ENCODE data around the gene N4BP3. TPM values are rescaled to one million over a fixed set of nuclear protein-coding genes. Genes with fewer than 3 reads are reported as not detected.

Gene N4BP3
- total RNA-seq, 2 experiments from 2014 or later: 1.4 to 1.6 TPM

GRCh38 chr5:178143246-178143645, 29.9 kb downstream of the N4BP3 start:
- intact Hi-C loops (cut with micrococcal nuclease): no loop called here
- Mint-ChIP-seq H3K4me3 (no peak overlapping the region), H3K27ac (no peak overlapping the region), H3K9me3 (no peaks in the 10 kb centered on the region), H3K36me3 (ENCODE audit: low read depth) (peaks cover 38% of the 10 kb centered on the region), H3K4me1 (ENCODE audit: low read depth) (peaks cover 18% of the 10 kb centered on the region), H3K27me3 (ENCODE audit: low read depth) (no peaks in the 10 kb centered on the region)
- no peak for DNase-seq
- CTCF ChIA-PET: interaction anchor here (0.6 to 9.1 kb wide), 4 partner anchors 9 to 68 kb away, joined by 3 to 76 read pairs (median 4); no protein-coding TSS in a partner anchor

- CTCF ChIA-PET: interaction anchor here (0.5 to 9.1 kb wide), 7 partner anchors 8 to 1000 kb away, joined by 3 to 76 read pairs (median 3); no protein-coding TSS in a partner anchor
- H3K36me3 Mint-ChIP-seq (ENCODE audit: low read depth): peaks cover 38% of the 10 kb centered on the region
- H3K27me3 Mint-ChIP-seq (ENCODE audit: low read depth): no peaks in the 10 kb centered on the region
- H3K27ac Mint-ChIP-seq: no peak overlapping the region
- H3K4me1 Mint-ChIP-seq (ENCODE audit: low read depth): peaks cover 20% of the 10 kb centered on the region
- no peaks in the 10 kb centered on the region for H3K9me3 Mint-ChIP-seq
- H3K4me3 Mint-ChIP-seq: no peak overlapping the region
- intact Hi-C loops (cut with micrococcal nuclease): no loop called here
- no peak for DNase-seq
Observed at GRCh38 chr5:178143901-178144300, 30.6 kb downstream of the N4BP3 start.

GRCh38 chr5:178145965-178146820, 32.9 kb downstream of the N4BP3 start:
- Mint-ChIP-seq H3K27me3 (ENCODE audit: low read depth) (no peaks in the 10 kb centered on the region), H3K9me3 (no peaks in the 10 kb centered on the region), H3K36me3 (ENCODE audit: low read depth) (peaks cover 48% of the 10 kb centered on the region), H3K4me3 (no peak overlapping the region), H3K4me1 (ENCODE audit: low read depth) (peaks cover 40% of the 10 kb centered on the region), H3K27ac (peak overlapping the region; percentile 70)
- intact Hi-C loops (cut with micrococcal nuclease): loop anchor here (1.0 kb wide), 2 partner anchors 25 to 70 kb away; no protein-coding TSS in a partner anchor
- peak; percentile 83 for DNase-seq
- CTCF ChIA-PET: interaction anchor here (0.8 to 9.1 kb wide), 7 partner anchors 11 to 71 kb away, joined by 3 to 76 read pairs (median 4); no protein-coding TSS in a partner anchor

- H3K4me1 Mint-ChIP-seq (ENCODE audit: low read depth): peaks cover 49% of the 10 kb centered on the region
Observed at GRCh38 chr5:178147406-178147805, 34.1 kb downstream of the N4BP3 start.

GRCh38 chr5:178149199-178149932, 36.0 kb downstream of the N4BP3 start:
- Mint-ChIP-seq H3K9me3 (no peaks in the 10 kb centered on the region), H3K27ac (peak overlapping the region; percentile 69), H3K4me3 (no peak overlapping the region), H3K36me3 (ENCODE audit: low read depth) (peaks cover 40% of the 10 kb centered on the region), H3K27me3 (ENCODE audit: low read depth) (no peaks in the 10 kb centered on the region), H3K4me1 (ENCODE audit: low read depth) (peaks cover 61% of the 10 kb centered on the region)
- CTCF ChIA-PET: interaction anchor here (0.8 to 9.1 kb wide), 6 partner anchors 29 to 74 kb away, joined by 3 to 76 read pairs (median 4); no protein-coding TSS in a partner anchor
- DNase-seq: no peak
- intact Hi-C loops (cut with micrococcal nuclease): no loop called here

More at GRCh38 chr5:178147406-178147805, 34.1 kb downstream of the N4BP3 start:
- no peaks in the 10 kb centered on the region for H3K9me3 Mint-ChIP-seq
- peak overlapping the region; percentile 50 for H3K27ac Mint-ChIP-seq
- no peak for DNase-seq
- intact Hi-C loops (cut with micrococcal nuclease): no loop called here
- H3K4me3 Mint-ChIP-seq: no peak overlapping the region
- no peaks in the 10 kb centered on the region for H3K27me3 Mint-ChIP-seq (ENCODE audit: low read depth)
- H3K36me3 Mint-ChIP-seq (ENCODE audit: low read depth): peaks cover 48% of the 10 kb centered on the region
- CTCF ChIA-PET: interaction anchor here (1.5 to 9.1 kb wide), 2 partner anchors 27 to 72 kb away, joined by 4 to 76 read pairs; no protein-coding TSS in a partner anchor

GRCh38 chr5:178150977-178151734, 37.8 kb downstream of the N4BP3 start:
- Mint-ChIP-seq H3K27ac (peak overlapping the region; percentile 69), H3K27me3 (ENCODE audit: low read depth) (no peaks in the 10 kb centered on the region), H3K4me3 (peak overlapping the region; percentile 15), H3K9me3 (no peaks in the 10 kb centered on the region), H3K4me1 (ENCODE audit: low read depth) (peaks cover 55% of the 10 kb centered on the region), H3K36me3 (ENCODE audit: low read depth) (peaks cover 34% of the 10 kb centered on the region)
- CTCF ChIA-PET: interaction anchor here (1.0 to 9.1 kb wide), 2 partner anchors 16 to 76 kb away, joined by 3 to 76 read pairs; no protein-coding TSS in a partner anchor
- no peak for DNase-seq
- intact Hi-C loops (cut with micrococcal nuclease): loop anchor here (5.0 to 10.0 kb wide), 2 partner anchors 39 to 556 kb away; partner anchors contain the start of genes N4BP3 and TMED9

GRCh38 chr5:178152491-178153444, 39.4 kb downstream of the N4BP3 start:
- Mint-ChIP-seq H3K9me3 (no peaks in the 10 kb centered on the region), H3K27ac (peak overlapping the region; percentile 81), H3K27me3 (ENCODE audit: low read depth) (no peaks in the 10 kb centered on the region), H3K36me3 (ENCODE audit: low read depth) (peaks cover 30% of the 10 kb centered on the region), H3K4me1 (ENCODE audit: low read depth) (peaks cover 48% of the 10 kb centered on the region), H3K4me3 (peak overlapping the region; percentile 96)
- CTCF ChIA-PET: interaction anchor here (0.9 to 2.8 kb wide), 4 partner anchors 9 to 78 kb away, joined by 3 to 13 read pairs (median 4); no protein-coding TSS in a partner anchor
- intact Hi-C loops (cut with micrococcal nuclease): loop anchor here (5.0 to 10.0 kb wide), 2 partner anchors 40 to 558 kb away; partner anchors contain the start of genes N4BP3 and TMED9
- DNase-seq: no peak

GRCh38 chr5:178153530-178154340, 40.4 kb downstream of the N4BP3 start, which contains the start of gene NHP2:
TSS of gene NHP2 (minus strand) at chr5:178153885. CDS start at chr5:178153817, 68 bp downstream.
- peaks cover 45% of the 10 kb centered on the region for H3K4me1 Mint-ChIP-seq (ENCODE audit: low read depth)
- peak within 1 kb of the TSS; percentile 96 for H3K4me3 Mint-ChIP-seq

GRCh38 chr5:178155065-178155464, 41.7 kb downstream of the N4BP3 start:
- DNase-seq: no peak
- H3K9me3 Mint-ChIP-seq: no peaks in the 10 kb centered on the region
- H3K27me3 Mint-ChIP-seq (ENCODE audit: low read depth): no peaks in the 10 kb centered on the region
- CTCF ChIA-PET: interaction anchor here (0.6 to 2.8 kb wide), 5 partner anchors 11 to 80 kb away, joined by 3 to 13 read pairs (median 4); no protein-coding TSS in a partner anchor
- peaks cover 18% of the 10 kb centered on the region for H3K36me3 Mint-ChIP-seq (ENCODE audit: low read depth)
- intact Hi-C loops (cut with micrococcal nuclease): loop anchor here (2.0 to 10.0 kb wide), 2 partner anchors 50 to 560 kb away; partner anchors contain the start of genes HNRNPAB and TMED9
- H3K4me1 Mint-ChIP-seq (ENCODE audit: low read depth): peaks cover 34% of the 10 kb centered on the region
- no peak overlapping the region for H3K27ac Mint-ChIP-seq
- H3K4me3 Mint-ChIP-seq: no peak overlapping the region

More at GRCh38 chr5:178153530-178154340, 40.4 kb downstream of the N4BP3 start, which contains the start of gene NHP2:
- no peaks in the 10 kb centered on the region for H3K9me3 Mint-ChIP-seq
- intact Hi-C loops (cut with micrococcal nuclease): loop anchor here (1.0 to 10.0 kb wide), 4 partner anchors 23 to 559 kb away; partner anchors contain the start of genes HNRNPAB, N4BP3 and TMED9
- peak within 1 kb of the TSS; percentile 81 for H3K27ac Mint-ChIP-seq
- CTCF ChIA-PET: interaction anchor here (1.7 to 2.8 kb wide), 2 partner anchors 8 to 79 kb away, joined by 5 to 13 read pairs; no protein-coding TSS in a partner anchor
- peaks cover 28% of the 10 kb centered on the region for H3K36me3 Mint-ChIP-seq (ENCODE audit: low read depth)
- peak; percentile 99 for DNase-seq
- no peaks in the 10 kb centered on the region for H3K27me3 Mint-ChIP-seq (ENCODE audit: low read depth)
